ENCODE results near the gene SDK1.
"Not testable (repeated sequence)": the region's sequence is repeated elsewhere in the genome, so short reads cannot be mapped to it uniquely, and the experiment has no call there.

SDK1 gene

DNA sequence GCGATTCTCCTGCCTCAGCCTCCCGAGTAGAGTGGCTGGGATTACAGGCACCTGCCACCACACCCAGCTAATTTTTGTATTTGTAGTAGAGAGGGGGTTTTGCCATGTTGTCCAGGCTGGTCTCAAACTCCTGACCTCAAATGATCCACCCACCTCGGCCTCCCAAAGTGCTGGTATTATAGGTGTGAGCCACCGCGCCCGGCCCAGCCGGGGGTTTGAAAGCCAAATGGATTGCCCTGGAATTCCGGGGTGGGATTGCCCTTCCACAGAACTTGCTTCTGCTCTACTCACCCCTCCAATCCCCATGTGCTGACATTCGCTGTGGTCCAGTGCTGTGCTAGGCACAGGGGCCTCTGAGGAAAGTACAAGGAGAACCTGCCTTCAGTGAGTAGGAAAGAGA, 793.1 kb downstream of the SDK1 start:
- DNase-seq, result not testable (repeated sequence)

DNA sequence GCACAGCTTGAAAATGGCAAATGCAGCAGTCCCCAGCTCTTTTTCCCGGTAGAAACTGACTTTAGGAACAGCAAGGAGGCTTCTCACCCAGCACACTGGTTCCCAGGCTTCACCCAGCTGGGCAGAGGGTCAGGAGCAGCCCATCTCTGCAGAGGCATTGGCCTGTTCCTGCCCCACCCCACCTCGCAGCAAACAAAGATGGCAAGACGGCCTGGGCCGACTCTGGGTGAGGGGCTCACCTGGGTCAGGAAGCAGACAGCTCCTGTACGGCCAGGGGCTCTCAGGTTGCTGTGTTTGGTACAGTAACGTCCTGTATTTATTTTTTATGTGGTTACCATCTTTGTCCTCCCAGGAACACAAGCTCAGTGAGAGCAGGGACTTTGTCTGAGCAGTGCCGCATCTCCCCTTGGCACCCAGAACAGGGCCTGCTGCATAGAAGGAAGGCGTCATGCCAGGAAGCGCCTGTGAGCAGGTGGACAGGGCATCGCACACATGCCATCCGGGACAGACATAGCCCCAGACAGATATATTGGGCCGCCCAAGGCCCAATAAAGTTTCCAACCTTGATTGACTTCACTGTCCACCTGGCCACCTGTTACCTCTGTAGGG, 796.1 kb downstream of the SDK1 start:
- no peak for DNase-seq

DNA sequence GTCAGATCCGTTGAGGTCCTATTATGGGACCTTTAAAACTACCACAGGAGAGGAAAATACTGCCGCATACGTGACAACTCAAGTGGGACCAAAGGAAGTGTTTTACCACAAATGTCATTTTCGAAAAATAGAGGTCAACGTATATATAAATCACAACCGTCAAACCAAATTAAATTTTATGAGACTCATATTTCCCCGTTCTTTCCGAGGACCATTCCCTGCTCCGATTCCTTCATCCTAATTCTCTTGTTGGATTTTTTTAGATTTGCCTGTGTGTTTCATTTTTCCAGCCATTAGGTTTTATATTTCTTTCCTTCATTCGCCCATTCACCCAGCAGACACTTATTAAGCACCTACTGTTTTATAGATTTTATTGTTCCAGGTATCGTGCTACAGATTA, 797.1 kb downstream of the SDK1 start:
- DNase-seq, result no peak

- DNase-seq, result no peak
Measured at GRCh38 chr7:4099651-4100050, 798.6 kb downstream of the SDK1 start.

DNA sequence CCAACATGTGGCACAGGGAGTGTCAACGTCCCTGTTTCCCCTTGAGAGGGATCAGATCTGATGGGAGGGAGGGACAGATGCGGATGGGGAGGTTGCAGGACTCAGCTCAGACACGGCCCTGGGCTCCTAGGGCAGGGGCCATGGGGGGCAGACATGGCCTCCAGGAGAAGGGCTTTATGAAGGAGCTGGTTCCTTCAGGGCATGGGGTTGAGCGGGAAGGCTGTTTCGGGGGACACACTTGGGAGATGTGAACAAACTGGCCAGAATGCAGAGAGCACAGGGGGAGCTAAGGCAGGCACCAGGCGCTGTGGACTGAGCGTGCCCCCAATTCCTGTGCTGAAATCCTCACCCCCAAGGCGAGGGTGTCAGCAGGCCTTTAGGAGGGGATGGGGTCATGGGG, 799.1 kb downstream of the SDK1 start:
- no peak for DNase-seq

DNA sequence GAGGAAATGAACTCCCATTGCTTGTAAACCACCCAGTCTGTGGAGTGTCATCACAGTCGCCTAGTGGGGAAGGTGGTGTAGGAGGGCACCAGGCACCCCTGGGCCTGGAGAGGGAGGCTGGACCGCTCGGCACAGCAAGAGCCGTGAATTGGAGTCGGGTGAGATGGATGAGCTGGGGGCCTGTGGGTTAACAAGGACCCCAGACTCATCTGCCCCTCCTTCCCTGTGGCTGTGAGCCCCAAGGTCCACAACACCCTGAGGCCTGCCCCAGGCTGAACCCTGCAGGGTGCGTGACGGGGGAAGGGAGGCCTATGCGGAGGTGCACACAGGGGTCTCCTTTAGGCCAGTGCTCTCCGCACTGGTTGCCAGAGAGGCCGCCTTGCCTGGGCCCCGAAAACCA, 799.6 kb downstream of the SDK1 start:
- DNase-seq, result no peak

DNA sequence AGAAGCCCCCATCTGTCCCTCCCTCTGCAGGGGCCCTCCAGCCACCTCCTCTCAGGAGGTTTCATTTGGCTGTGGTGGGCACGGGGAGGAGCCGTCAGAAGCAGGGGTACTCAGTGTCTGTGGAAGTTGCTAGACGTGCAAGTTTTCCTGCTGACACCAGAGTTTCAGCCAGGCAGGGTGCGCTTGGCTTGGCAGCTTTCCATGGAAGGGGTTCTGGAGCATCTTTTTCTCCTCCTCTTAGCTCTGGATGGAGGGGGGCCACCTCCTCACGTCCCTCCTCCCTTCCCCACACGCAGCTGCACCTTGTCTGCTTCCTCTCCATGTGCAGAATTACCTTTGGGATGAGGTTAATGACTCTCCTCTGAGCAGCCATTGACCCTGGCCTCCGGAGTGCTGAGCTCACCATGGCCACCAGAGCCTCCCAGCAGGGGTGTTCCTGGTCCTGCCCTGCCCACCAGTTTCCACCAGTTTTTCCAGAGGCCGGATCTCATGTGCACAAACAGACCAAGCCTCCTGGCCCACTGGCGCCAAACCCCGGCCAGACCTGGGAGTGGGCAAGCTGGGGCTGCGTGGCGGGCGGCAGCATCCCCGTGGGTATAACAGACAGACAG, 801.3 kb downstream of the SDK1 start:
- no peak for DNase-seq

DNA sequence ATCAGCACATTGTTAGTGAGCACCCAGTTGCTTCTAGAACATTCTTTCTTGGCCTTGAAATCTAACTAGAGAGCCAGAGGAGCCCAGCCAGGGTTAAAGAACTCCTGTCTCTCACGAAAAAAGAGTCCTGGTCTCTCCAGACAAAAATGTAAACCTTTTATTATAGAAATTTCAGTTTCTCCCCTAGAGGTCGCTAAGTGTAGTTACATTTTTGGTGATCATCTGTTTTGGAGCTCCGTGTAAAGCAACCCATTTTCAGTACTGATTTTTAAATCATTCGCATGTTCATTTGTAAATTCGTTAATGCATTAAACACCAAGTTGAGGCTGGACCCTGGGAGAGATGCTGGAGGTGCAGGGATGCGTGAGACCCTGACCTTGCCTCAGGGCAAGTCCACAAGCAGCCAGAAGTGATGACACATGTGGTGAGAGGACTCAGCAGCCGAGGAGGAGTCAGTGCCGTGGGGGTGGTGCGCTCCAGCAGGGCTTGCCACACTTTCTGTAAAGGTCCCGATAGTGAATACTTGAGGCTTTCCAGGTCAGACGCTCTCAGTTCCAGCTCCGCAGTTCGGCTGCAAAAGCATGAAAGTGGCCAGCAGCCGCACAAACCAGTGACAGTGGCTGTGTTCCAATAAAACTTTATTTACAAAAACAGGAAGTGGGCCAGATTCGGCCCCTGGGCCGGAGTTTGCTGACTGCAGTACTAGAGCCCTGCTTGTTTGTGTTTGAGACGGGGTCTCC, 802.5 kb downstream of the SDK1 start:
- DNase-seq, result no peak

GRCh38 chr7:4107839-4108238, 806.8 kb downstream of the SDK1 start:
- DNase-seq, result no peak

DNA sequence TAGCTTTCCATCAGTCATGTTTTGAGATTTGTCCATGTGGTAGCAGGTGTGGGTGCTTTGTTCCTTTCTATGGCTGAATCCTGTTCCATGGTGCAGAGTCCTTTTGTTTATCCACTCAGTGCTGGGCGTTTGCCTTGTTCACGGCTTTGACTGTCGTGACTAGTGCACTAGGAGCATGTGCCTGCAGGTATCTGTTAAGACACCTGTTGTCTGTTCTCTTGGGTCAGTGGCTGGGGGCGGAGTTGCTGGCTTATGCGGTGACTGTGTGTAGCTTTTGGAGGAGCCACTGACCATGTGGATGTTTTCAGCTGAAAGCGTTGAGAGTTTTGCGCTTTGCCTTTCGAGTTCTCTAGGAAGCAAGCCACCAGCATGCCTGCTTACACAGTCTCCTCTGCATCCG, 807.9 kb downstream of the SDK1 start:
- no peak for DNase-seq

DNA sequence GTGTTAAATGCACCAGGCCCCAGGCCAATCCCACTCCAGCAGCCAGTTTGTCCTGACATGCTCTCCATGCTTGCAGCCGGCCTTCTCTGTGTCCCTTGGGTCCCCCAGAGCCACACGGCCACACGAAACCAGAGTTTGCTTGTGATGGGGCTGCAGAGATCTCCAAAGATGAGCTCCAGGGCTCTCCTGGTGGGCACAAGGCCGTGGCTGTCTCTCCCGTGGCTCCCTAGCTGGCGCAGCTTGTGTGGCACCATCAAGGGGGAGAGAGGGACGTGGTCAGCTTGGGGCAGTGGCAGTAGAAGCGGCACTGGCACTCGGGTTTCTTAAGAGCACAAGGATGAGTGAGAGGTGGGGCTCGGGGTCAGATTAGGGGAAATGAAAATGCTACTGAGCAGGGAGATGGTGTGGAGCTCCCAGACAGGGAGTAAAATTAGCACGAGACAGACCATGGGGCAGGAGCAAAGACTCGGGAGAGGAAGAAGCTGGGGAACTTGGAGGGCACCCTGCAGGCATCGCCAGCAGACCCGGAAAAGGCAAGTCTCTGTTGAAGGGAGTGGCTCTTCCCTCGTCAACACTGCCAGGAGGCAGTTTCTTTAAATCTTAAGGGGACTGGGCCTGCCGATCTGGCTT, 808.5 kb downstream of the SDK1 start:
- no peak for DNase-seq

DNA sequence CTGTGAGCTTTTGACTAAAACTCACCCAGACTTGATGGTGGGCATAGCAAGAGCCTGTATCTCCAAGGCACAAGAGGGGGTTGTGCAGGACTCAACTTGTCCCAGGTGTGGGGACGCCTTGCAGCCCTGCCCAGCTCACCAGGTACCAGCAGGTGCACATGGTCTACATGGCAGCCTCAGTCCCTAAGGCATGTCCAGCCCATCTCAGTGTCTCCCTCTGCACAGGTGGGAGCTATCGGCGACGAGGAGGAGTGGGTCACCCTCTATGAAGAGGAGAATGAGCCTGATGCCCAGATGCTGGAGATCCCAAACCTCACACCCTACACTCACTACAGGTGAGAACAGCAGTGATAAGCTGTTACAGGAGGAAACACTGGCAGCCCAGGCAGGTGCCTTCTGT, 809.4 kb downstream of the SDK1 start:
- no peak for DNase-seq

GRCh38 chr7:4111166-4111565, 810.1 kb downstream of the SDK1 start:
- no peak for DNase-seq

- DNase-seq, result no peak
Measured at GRCh38 chr7:4113271-4113670, 812.2 kb downstream of the SDK1 start.

DNA sequence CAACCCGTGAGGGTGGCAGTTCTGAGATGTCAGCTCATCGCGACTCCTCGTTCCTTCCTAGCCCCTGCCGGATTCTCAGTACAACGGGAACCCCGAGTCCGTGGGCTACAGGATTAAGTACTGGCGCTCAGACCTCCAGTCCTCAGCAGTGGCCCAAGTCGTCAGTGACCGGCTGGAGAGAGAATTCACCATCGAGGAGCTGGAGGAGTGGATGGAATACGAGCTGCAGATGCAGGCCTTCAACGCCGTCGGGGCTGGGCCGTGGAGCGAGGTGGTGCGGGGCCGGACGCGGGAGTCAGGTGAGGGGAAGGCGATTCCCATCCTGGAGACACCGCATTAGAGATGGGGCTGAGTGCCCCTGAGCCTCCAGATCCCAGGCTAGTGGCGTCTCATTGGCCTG, 812.9 kb downstream of the SDK1 start:
- DNase-seq, result no peak

- no peak for DNase-seq
Measured at GRCh38 chr7:4115442-4115841, 814.4 kb downstream of the SDK1 start.

- no peak for DNase-seq
Measured at GRCh38 chr7:4115941-4116610, 815.0 kb downstream of the SDK1 start.

DNA sequence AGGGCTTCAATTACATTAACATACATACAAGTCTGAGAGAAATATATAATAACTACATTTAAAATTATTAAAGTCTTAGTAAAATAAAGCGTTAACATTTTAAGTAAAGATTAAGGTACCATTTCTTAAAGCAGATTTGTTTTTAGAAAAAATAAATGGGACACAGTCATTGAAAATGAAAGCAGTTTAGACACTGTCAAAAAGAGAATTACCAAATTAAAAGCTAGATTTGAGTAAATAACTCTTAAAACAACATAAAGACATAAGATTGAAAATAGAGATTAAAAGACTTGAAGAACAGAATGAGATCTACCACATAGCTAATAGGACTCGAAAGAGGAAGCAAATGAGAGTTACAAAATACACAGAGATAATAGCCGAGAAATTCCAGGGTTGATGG, 818.8 kb downstream of the SDK1 start:
- no peak for DNase-seq

- DNase-seq, result no peak
Measured at GRCh38 chr7:4123346-4123745, 822.3 kb downstream of the SDK1 start.

DNA sequence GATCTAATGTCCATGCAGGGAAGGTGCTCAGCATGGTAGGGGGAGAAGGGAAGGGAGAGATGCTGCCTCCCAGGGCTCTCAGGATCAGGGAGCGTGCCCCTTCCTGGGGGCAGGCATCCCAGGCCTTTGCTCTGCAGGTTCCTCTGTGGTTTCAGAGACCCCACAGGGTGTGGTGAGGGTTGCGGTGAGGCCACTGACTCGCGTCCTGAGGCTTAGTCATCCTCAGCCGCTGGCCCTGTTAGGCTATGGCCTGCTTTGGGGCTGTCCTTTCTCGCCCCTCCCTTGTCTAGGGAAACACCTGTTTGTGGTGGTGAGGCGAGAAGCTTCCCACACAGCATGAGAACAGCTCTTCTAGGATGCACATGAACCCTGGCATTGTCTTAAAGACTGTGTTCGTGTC, 822.8 kb downstream of the SDK1 start:
- no peak for DNase-seq

DNA sequence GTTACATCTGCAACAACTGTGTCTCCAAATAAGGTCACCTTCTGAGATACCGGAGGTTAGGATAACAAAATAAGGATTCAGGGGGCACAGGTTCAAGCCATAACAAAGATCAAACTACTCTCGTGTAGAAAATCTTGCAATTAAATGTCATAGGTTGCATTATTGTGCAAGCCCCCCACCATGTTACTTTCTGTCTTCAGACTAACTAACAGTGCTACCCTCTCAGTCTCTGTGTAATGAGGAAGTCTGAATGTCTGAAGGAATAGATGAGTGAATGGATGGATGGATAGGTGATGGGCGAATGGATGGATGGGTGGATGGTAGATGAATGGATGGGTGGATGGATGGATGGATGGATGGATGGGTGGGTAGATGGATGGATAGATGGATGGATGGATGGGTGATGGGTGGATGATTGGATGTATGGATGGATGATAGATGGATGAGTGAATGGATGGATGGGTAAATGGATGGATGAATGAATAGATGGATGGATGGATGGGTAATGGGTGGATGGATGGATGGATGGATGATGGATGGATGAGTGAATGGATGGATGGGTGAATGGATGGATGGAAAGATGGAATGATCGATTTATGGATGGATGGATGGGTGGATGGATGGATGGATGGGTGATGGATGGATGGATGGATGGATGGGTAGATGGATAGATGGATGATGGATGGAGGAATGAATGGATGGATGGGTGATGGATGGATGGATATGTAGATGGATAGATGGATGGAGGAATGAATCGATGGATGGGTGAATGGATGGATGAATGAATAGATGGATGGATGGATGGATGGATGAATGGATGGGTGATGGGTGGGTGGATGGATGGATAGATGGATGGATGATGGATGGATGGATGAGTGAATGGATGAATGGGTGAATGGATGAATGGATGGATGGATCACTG, 823.8 kb downstream of the SDK1 start:
- DNase-seq, result no peak

DNA sequence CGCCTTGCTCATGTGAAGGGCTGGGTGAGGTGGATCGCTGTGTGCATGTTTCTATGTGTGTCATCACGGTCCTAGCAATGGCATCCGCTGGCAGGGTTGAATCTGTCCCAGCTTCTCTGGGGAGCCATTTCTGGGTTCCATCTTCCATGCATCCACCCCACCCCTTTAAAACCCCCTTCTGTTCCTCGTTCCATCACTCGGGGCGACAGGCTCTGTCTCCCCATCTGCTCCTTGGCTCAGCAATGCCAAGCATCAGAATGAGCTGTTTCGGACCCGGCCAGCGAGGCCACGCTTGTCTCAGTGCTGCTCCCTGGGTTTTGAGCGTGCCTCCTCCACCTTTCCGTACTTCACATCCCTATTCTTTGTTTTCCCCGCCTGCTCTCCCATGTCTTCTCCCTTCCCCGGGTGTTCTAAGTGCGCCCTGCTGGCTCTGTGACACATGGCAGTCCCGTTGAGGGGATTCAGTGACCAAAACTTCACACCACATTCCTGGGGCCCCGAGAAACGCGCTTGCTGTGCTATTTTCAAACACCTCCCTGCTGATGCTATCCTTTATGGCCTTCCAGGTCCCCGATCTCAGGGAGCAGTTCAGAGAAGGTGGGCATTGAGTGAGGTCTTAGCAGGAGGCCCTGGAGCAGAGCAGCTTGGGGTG, 827.0 kb downstream of the SDK1 start:
- no peak for DNase-seq
